Right atrium auricular region (tissue), 2 donors: ENCODE measurements around the gene CTAGE9. TPM values are rescaled to one million over a fixed set of nuclear protein-coding genes. Genes with fewer than 3 reads are reported as not detected.

Experiments
- DNase-seq: peaks from one replicate; pipeline ENCODE4 v3.0.0-alpha.2; 2019; ENCODE audit warnings: low spot score
- H3K27ac ChIP-seq, 2 donors: fragments of 200-600 bp; sonication (generic); 1 replicate in 1 of 2; 2 replicates in 1 of 2; pipeline ENCODE4 v1.5.1; 2016 to 2019
- H3K27me3 ChIP-seq, 2 donors: fragments of 200-600 bp; sonication (generic); one replicate each; pipeline versions ENCODE4 v1.5.1 to v1.6.0; 2017 to 2019
- H3K36me3 ChIP-seq: fragments of 200-600 bp; sonication (generic); one replicate; pipeline ENCODE4 v1.5.1; 2016
- H3K4me1 ChIP-seq, 2 donors: fragments of 200-600 bp; sonication (generic); one replicate each; pipeline versions ENCODE4 v1.5.1 to v1.6.0; 2017 to 2019
- H3K4me3 ChIP-seq, 2 donors: fragments of 200-600 bp; sonication (generic); 1 replicate in 1 of 2; 2 replicates in 1 of 2; pipeline ENCODE4 v1.5.1; 2017 to 2019; ENCODE audit warnings: mild to moderate bottlenecking in 1 of 2, moderate library complexity in 1 of 2
- H3K9me3 ChIP-seq, 2 donors: fragments of 200-600 bp; sonication (generic); one replicate each; pipeline ENCODE4 v1.5.1; 2019
- CTCF ChIP-seq, 2 donors: fragments of 200-600 bp; sonication (generic); IDR thresholded peaks; one replicate each; pipeline ENCODE4 v1.5.1; 2019; ENCODE audit warnings: antibody characterized with exemption in 2 of 2
- total RNA-seq, 2 donors: library from RNA; depleted of rRNA; stranded (reverse); fragments of >200 nt; gene quantifications; one replicate each; pipeline ENCODE4 v1.1.0, GENCODE V29; 2016

The CTAGE9 gene
- total RNA-seq, 2 donors from 2014 or later: not detected

- DNase-seq: no peak
- no peak overlapping the region for H3K27ac ChIP-seq
- no peaks in the 10 kb centered on the region for H3K36me3 ChIP-seq
- no peaks in the 10 kb centered on the region for H3K27me3 ChIP-seq
- H3K4me3 ChIP-seq: no peak overlapping the region
- no peaks in the 10 kb centered on the region for H3K4me1 ChIP-seq
- no peak for TF ChIP-seq CTCF (IDR thresholded peaks at IDR 0.05)
- no peaks in the 10 kb centered on the region for H3K9me3 ChIP-seq
Measured at GRCh38 chr6:131741688-131742393, 31.0 kb upstream of the CTAGE9 start.

GRCh38 chr6:131740161-131740560, 29.3 kb upstream of the CTAGE9 start:
- Histone ChIP-seq H3K27me3 (no peaks in the 10 kb centered on the region), H3K36me3 (no peaks in the 10 kb centered on the region), H3K4me3 (no peak overlapping the region), H3K4me1 (no peaks in the 10 kb centered on the region), H3K27ac (no peak overlapping the region), H3K9me3 (no peaks in the 10 kb centered on the region)
- TF ChIP-seq CTCF (IDR thresholded peaks at IDR 0.05): no peak
- no peak for DNase-seq

GRCh38 chr6:131739136-131739535, 28.3 kb upstream of the CTAGE9 start:
- no peak overlapping the region for H3K4me3 ChIP-seq
- no peaks in the 10 kb centered on the region for H3K36me3 ChIP-seq
- DNase-seq: no peak
- H3K9me3 ChIP-seq: no peaks in the 10 kb centered on the region
- H3K27me3 ChIP-seq: no peaks in the 10 kb centered on the region
- H3K27ac ChIP-seq: no peak overlapping the region
- no peaks in the 10 kb centered on the region for H3K4me1 ChIP-seq
- no peak for TF ChIP-seq CTCF (IDR thresholded peaks at IDR 0.05)

- Histone ChIP-seq H3K27me3 (no peaks in the 10 kb centered on the region), H3K36me3 (no peaks in the 10 kb centered on the region), H3K27ac (no peak overlapping the region), H3K9me3 (no peaks in the 10 kb centered on the region), H3K4me1 (no peaks in the 10 kb centered on the region), H3K4me3 (no peak overlapping the region)
- no peak for TF ChIP-seq CTCF (IDR thresholded peaks at IDR 0.05)
- DNase-seq: no peak
Measured at GRCh38 chr6:131736811-131737210, 26.0 kb upstream of the CTAGE9 start.

GRCh38 chr6:131736003-131736596, 25.3 kb upstream of the CTAGE9 start:
- H3K4me1 ChIP-seq: no peaks in the 10 kb centered on the region
- no peak overlapping the region for H3K4me3 ChIP-seq
- no peaks in the 10 kb centered on the region for H3K36me3 ChIP-seq
- H3K27ac ChIP-seq: no peak overlapping the region
- DNase-seq: no peak
- H3K9me3 ChIP-seq: no peaks in the 10 kb centered on the region
- TF ChIP-seq CTCF (IDR thresholded peaks at IDR 0.05): no peak
- H3K27me3 ChIP-seq: no peaks in the 10 kb centered on the region
